OCI-LY1 (cell line): Measurements from ENCODE around the gene SEMA3A.

Experiments used
- H2AFZ ChIP-seq: fragments of 200-600 bp; sonication (generic), shearing (Covaris generic); 2 replicates; pipeline ENCODE4 v1.6.0; 2014; ENCODE audit warnings: antibody characterized with exemption, mild to moderate bottlenecking, low read length
- H3F3A ChIP-seq: fragments of 200-600 bp; sonication (generic), shearing (Covaris generic); 2 replicates; pipeline ENCODE4 v1.6.0; 2014; ENCODE audit warnings: mild to moderate bottlenecking, antibody characterized with exemption, low read length, moderate library complexity; ENCODE audit not compliant: insufficient read depth
- H3K27ac ChIP-seq: fragments of 200-600 bp; sonication (generic); 2 replicates; pipeline ENCODE4 v1.5.1; 2014; ENCODE audit warnings: low read length, mixed run types, mild to moderate bottlenecking, low read depth; ENCODE audit not compliant: poor library complexity, severe bottlenecking
- H3K27me3 ChIP-seq: fragments of 200-600 bp; sonication (generic); 2 replicates; pipeline ENCODE4 v1.6.0; 2014; ENCODE audit warnings: antibody characterized with exemption, mild to moderate bottlenecking, low read length, moderate library complexity; ENCODE audit not compliant: insufficient read depth
- H3K36me3 ChIP-seq: fragments of 200-600 bp; sonication (generic); 2 replicates; pipeline ENCODE4 v1.6.1; 2014; ENCODE audit warnings: mild to moderate bottlenecking, antibody characterized with exemption, low read length, moderate library complexity, mixed read lengths; ENCODE audit not compliant: insufficient read depth
- H3K4me1 ChIP-seq: fragments of 200-600 bp; sonication (generic); 2 replicates; pipeline ENCODE4 v1.5.1; 2014; ENCODE audit warnings: mild to moderate bottlenecking, low read length, moderate library complexity; ENCODE audit not compliant: insufficient read depth, severe bottlenecking
- H3K4me2 ChIP-seq: fragments of 200-600 bp; sonication (generic), shearing (Covaris generic); 2 replicates; pipeline ENCODE4 v1.6.1; 2014; ENCODE audit warnings: low read length
- H3K4me3 ChIP-seq: fragments of 200-600 bp; sonication (generic); 2 replicates; pipeline ENCODE4 v1.5.1; 2014; ENCODE audit warnings: low read length, low read depth, mild to moderate bottlenecking, mixed read lengths; ENCODE audit not compliant: poor library complexity, severe bottlenecking
- H3K79me2 ChIP-seq: fragments of 200-600 bp; shearing (Covaris generic); 2 replicates; pipeline ENCODE4 v1.6.1; 2016; ENCODE audit warnings: mixed run types, low read length, mixed read lengths; ENCODE audit not compliant: insufficient read depth
- H3K9ac ChIP-seq: fragments of 200-600 bp; sonication (generic), shearing (Covaris generic); 2 replicates; pipeline ENCODE4 v1.6.1; 2014; ENCODE audit warnings: mild to moderate bottlenecking, low read length, mixed read lengths
- H3K9me2 ChIP-seq: fragments of 200-600 bp; sonication (generic), shearing (Covaris generic); 2 replicates; pipeline ENCODE4 v1.6.1; 2014; ENCODE audit warnings: low read depth, mild to moderate bottlenecking, low read length, mixed read lengths
- H3K9me3 ChIP-seq: fragments of 200-600 bp; shearing (Covaris generic); 2 replicates; pipeline ENCODE4 v1.6.1; 2014; ENCODE audit warnings: low read length, mixed read lengths
- H4K20me1 ChIP-seq: fragments of 200-600 bp; sonication (generic), shearing (Covaris generic); 2 replicates; pipeline ENCODE4 v1.6.0; 2016; ENCODE audit warnings: mild to moderate bottlenecking, low read length; ENCODE audit not compliant: insufficient read depth
- EZH2 ChIP-seq: fragments of 200-600 bp; sonication (generic), shearing (Covaris generic); IDR thresholded peaks from 2 replicates; pipeline ENCODE4 v1.8.0; 2017; ENCODE audit warnings: borderline replicate concordance, mixed run types, mild to moderate bottlenecking, antibody characterized with exemption, low read length, moderate library complexity, mixed read lengths
- TF ChIP-seq, protein P1 (sequence below): fragments of 200-600 bp; sonication (generic), shearing (Covaris generic); IDR thresholded peaks from 2 replicates; pipeline ENCODE4 v1.5.1; 2017; ENCODE audit warnings: mild to moderate bottlenecking, antibody characterized with exemption, low read length, moderate library complexity, mixed read lengths

Gene SEMA3A

DNA sequence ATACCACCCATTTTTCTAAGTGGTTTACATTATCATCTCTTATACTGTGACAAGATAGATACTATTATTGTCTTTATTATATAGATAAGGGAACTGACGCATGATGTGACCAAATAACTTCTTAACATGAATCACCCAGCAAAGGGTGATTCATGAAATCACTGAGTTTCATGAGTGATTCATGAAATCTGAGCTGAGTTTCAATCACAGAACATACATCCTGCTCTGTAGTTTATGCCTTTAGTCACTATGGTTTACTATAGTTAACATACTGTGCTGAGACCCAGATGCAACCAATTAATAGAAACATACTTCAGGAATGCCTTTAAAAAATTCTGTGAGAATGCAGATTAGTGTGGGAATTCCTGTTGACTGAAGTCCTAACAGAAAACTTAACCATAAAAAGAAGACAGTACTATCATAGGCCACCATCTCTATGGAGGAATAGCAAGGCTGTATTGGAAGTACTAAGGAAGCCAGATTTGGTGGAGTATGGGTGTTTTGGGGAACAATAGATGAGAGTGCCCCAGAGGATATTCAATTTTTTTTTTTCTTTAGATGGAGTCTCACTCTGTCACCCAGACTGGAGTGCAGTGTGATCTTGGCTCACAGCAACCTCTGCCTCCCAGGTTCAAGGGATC is 43.1 kb upstream of the SEMA3A start:
- H3F3A ChIP-seq: no peaks in the 10 kb centered on the region
- no peak overlapping the region for H3K4me2 ChIP-seq
- H3K36me3 ChIP-seq: no peaks in the 10 kb centered on the region
- H3K4me3 ChIP-seq: no peak overlapping the region
- H3K27me3 ChIP-seq: no peaks in the 10 kb centered on the region
- H3K9me3 ChIP-seq: no peaks in the 10 kb centered on the region
- H3K27ac ChIP-seq: no peak overlapping the region
- H3K4me1 ChIP-seq: no peaks in the 10 kb centered on the region
- H4K20me1 ChIP-seq: no peaks in the 10 kb centered on the region
- no peaks in the 10 kb centered on the region for H3K9me2 ChIP-seq
- no peak overlapping the region for H2AFZ ChIP-seq
- TF ChIP-seq EZH2: no peak
- TF ChIP-seq, protein P1, sequence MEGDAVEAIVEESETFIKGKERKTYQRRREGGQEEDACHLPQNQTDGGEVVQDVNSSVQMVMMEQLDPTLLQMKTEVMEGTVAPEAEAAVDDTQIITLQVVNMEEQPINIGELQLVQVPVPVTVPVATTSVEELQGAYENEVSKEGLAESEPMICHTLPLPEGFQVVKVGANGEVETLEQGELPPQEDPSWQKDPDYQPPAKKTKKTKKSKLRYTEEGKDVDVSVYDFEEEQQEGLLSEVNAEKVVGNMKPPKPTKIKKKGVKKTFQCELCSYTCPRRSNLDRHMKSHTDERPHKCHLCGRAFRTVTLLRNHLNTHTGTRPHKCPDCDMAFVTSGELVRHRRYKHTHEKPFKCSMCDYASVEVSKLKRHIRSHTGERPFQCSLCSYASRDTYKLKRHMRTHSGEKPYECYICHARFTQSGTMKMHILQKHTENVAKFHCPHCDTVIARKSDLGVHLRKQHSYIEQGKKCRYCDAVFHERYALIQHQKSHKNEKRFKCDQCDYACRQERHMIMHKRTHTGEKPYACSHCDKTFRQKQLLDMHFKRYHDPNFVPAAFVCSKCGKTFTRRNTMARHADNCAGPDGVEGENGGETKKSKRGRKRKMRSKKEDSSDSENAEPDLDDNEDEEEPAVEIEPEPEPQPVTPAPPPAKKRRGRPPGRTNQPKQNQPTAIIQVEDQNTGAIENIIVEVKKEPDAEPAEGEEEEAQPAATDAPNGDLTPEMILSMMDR: no peak
- no peak overlapping the region for H3K9ac ChIP-seq
- no peaks in the 10 kb centered on the region for H3K79me2 ChIP-seq

DNA sequence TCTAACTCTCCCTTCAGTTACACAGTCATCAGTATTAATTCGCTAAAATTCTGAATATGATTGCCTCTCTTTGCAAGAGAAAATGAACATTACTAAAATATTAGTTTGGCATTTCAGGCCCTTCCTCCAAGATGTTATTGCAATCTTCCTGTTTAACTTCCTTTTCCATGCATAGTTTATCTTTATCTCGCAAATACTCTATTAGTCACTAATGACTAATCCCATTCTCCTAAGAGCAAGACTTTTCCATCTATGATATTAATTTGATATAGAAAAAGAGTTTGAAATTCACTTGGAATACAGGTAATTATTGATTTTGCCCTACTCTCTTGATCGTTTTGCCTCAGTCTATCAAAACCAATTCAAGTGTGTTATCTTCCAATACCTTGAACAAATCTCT is 41.8 kb upstream of the SEMA3A start:
- Histone ChIP-seq H3K27ac (no peak overlapping the region), H2AFZ (no peak overlapping the region), H3K9me2 (no peaks in the 10 kb centered on the region), H3K9ac (no peak overlapping the region), H3K4me3 (no peak overlapping the region), H3K27me3 (no peaks in the 10 kb centered on the region), H3F3A (no peaks in the 10 kb centered on the region), H4K20me1 (no peaks in the 10 kb centered on the region), H3K9me3 (no peaks in the 10 kb centered on the region), H3K79me2 (no peaks in the 10 kb centered on the region), H3K4me2 (no peak overlapping the region), H3K4me1 (no peaks in the 10 kb centered on the region), H3K36me3 (no peaks in the 10 kb centered on the region)
- TF ChIP-seq, protein P1: no peak
- no peak for TF ChIP-seq EZH2

- no peak overlapping the region for H3K4me3 ChIP-seq
- H3K27ac ChIP-seq: no peak overlapping the region
- no peaks in the 10 kb centered on the region for H3K9me2 ChIP-seq
- H3K9ac ChIP-seq: no peak overlapping the region
- H3F3A ChIP-seq: no peaks in the 10 kb centered on the region
- H3K27me3 ChIP-seq: no peaks in the 10 kb centered on the region
- H4K20me1 ChIP-seq: no peaks in the 10 kb centered on the region
- TF ChIP-seq EZH2: no peak
- TF ChIP-seq, protein P1: peak; percentile 7; the same call in 1 of the 2 replicates
- H2AFZ ChIP-seq: no peak overlapping the region
- no peaks in the 10 kb centered on the region for H3K79me2 ChIP-seq
- no peaks in the 10 kb centered on the region for H3K4me1 ChIP-seq
- no peak overlapping the region for H3K4me2 ChIP-seq
- no peaks in the 10 kb centered on the region for H3K36me3 ChIP-seq
- H3K9me3 ChIP-seq: no peaks in the 10 kb centered on the region
These were observed 38.1 kb upstream of the SEMA3A start for GRCh38 chr7:84232646-84233045.
